ENCODE data around the gene TTC38.

GRCh38 chr22:46280999-46281623 lies 13.3 kb downstream of the TTC38 start:
- TF ChIP-seq CTCF (IDR thresholded peaks at IDR 0.05) (no peak), POLR2A (IDR thresholded peaks at IDR 0.05) (no peak), POLR2AphosphoS5 (IDR thresholded peaks at IDR 0.05) (no peak)
